BLaER1 (cell line): ENCODE data around the gene SC5D.

Experiments
- H3K27ac ChIP-seq: shearing (Covaris generic); formaldehyde crosslinking; 2 replicates; pipeline ENCODE4 v1.8.1; 2022
- H3K27me3 ChIP-seq: shearing (Covaris generic); formaldehyde crosslinking; 2 replicates; pipeline ENCODE4 v1.8.1; 2022
- H3K36me3 ChIP-seq: shearing (Covaris generic); formaldehyde crosslinking; 2 replicates; pipeline ENCODE4 v1.8.1; 2022
- H3K4me1 ChIP-seq: shearing (Covaris generic); formaldehyde crosslinking; 2 replicates; pipeline ENCODE4 v1.8.1; 2022
- H3K4me2 ChIP-seq: shearing (Covaris generic); formaldehyde crosslinking; 2 replicates; pipeline ENCODE4 v1.8.1; 2022
- H3K4me3 ChIP-seq: shearing (Covaris generic); formaldehyde crosslinking; 2 replicates; pipeline ENCODE4 v1.8.1; 2022
- H3K9ac ChIP-seq: shearing (Covaris generic); formaldehyde crosslinking; 2 replicates; pipeline ENCODE4 v1.8.1; 2022
- H3K9me3 ChIP-seq: shearing (Covaris generic); formaldehyde crosslinking; 2 replicates; pipeline ENCODE4 v1.8.1; 2022
- H4K20me1 ChIP-seq: shearing (Covaris generic); formaldehyde crosslinking; 2 replicates; pipeline ENCODE4 v1.8.1; 2022
- Cebpa-rat ChIP-seq: shearing (Covaris generic); IDR thresholded peaks from 2 replicates; pipeline ENCODE4 v1.8.1; 2022

Gene SC5D

DNA sequence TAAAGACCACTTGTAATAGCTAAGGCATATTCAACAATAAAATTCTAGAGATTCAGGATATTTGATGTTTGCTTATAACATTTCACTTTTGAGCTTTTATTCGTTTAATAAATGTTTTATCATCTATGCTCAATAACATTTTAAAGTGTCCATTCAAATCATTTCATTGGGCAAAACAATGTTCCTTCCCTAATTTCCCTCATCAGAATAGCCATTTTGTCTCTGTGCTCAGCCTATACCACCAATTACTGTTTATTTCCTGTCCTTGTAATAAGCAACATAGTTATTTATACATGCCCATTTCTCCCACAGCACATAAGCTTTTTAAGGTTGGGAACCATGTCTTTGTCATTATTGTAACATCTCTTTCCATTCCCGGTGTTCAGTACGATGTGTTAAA, 1.3 kb upstream of the SC5D start:
- peaks cover 30% of the 10 kb centered on the region for H4K20me1 ChIP-seq
- H3K4me3 ChIP-seq, result no peak overlapping the region
- no peaks in the 10 kb centered on the region for H3K27me3 ChIP-seq
- no peak overlapping the region for H3K9ac ChIP-seq
- H3K36me3 ChIP-seq, result peaks cover 9% of the 10 kb centered on the region; the same call in 1 of the 2 replicates
- H3K4me2 ChIP-seq, result no peak overlapping the region
- no peak for TF ChIP-seq Cebpa-rat
- H3K27ac ChIP-seq, result no peak overlapping the region
- H3K9me3 ChIP-seq, result no peaks in the 10 kb centered on the region
- peaks cover 22% of the 10 kb centered on the region for H3K4me1 ChIP-seq

- Histone ChIP-seq H3K4me2 (peak overlapping the region; percentile 94), H4K20me1 (peaks cover 37% of the 10 kb centered on the region), H3K4me3 (peak overlapping the region; percentile 78), H3K9ac (peak overlapping the region; percentile 85), H3K27me3 (no peaks in the 10 kb centered on the region), H3K36me3 (peaks cover 11% of the 10 kb centered on the region; the same call in 1 of the 2 replicates), H3K4me1 (peaks cover 22% of the 10 kb centered on the region), H3K9me3 (no peaks in the 10 kb centered on the region), H3K27ac (peak overlapping the region; percentile 79)
- TF ChIP-seq Cebpa-rat, result no peak
Measured at GRCh38 chr11:121291896-121292494, 576 bp upstream of the SC5D start.

DNA sequence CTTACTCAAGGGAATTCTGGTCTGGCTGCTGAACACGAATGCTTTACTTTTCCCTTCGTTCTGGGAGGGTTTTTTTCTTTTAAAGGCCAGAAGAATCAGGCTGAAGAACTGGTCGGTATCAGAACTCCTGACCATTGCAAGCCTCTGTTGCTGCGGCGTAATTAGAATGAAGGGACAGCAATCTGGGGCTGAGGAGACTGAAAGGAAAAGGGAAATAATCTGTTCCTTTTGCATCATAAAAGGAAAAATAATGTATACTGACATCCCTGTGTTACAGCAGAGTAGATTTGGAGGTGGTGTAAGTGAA, 670 bp downstream of the SC5D start:
- TF ChIP-seq Cebpa-rat, result no peak
- Histone ChIP-seq H4K20me1 (peaks cover 49% of the 10 kb centered on the region), H3K4me3 (peak overlapping the region; percentile 78), H3K27ac (peak overlapping the region; percentile 79), H3K9me3 (0 out of 2 replicates have a peak, but pooled peaks cover 2% of the 10 kb centered on the region), H3K4me1 (peaks cover 22% of the 10 kb centered on the region), H3K27me3 (no peaks in the 10 kb centered on the region), H3K4me2 (peak overlapping the region; percentile 94), H3K9ac (peak overlapping the region; percentile 85), H3K36me3 (peaks cover 23% of the 10 kb centered on the region)

DNA sequence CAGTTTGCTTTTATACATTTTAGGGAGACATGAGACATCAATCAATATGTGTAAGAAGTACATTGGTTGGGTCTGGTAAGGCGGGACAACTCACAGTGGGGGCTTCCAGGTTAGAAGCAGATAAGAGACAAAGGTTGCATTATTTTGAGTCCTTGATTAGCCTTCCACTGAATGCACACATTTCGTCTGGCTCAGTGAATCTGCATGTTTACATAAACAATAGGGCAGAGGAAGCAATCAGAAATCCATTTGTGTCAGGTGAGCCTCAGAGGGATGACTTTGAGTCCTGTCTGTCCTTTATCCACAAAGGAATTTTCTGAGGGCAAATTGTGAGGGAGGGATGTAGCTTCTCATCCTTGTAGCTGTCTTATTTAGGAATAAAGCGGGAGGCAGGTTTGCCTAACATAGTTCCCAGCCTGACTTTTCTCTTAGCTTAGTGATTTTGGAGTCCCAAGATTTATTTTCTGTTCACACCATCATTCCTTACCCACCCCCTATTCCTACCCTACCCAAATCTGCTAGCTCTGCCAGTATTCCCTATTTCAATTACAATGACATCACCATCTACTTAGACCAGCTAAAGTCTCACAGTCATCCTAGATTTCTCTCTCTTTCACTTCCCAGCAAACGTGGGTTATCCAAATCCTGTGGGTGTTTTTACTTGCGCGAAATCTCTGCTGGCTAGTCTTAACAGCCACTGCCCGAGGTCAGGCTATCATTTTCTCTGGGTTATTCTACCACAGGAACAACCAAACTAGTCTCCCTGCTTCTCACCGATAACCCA, 2.9 kb downstream of the SC5D start:
- peaks cover 71% of the 10 kb centered on the region for H4K20me1 ChIP-seq
- H3K4me1 ChIP-seq, result peaks cover 22% of the 10 kb centered on the region
- H3K9ac ChIP-seq, result no peak overlapping the region
- TF ChIP-seq Cebpa-rat, result no peak
- H3K36me3 ChIP-seq, result peaks cover 30% of the 10 kb centered on the region
- no peaks in the 10 kb centered on the region for H3K27me3 ChIP-seq
- H3K27ac ChIP-seq, result no peak overlapping the region
- H3K4me3 ChIP-seq, result no peak overlapping the region
- H3K4me2 ChIP-seq, result no peak overlapping the region
- 0 out of 2 replicates have a peak, but pooled peaks cover 2% of the 10 kb centered on the region for H3K9me3 ChIP-seq

- Histone ChIP-seq H3K27me3 (no peaks in the 10 kb centered on the region), H3K4me3 (no peak overlapping the region), H3K4me2 (no peak overlapping the region), H3K9me3 (0 out of 2 replicates have a peak, but pooled peaks cover 2% of the 10 kb centered on the region), H3K4me1 (peaks cover 17% of the 10 kb centered on the region), H4K20me1 (peaks cover 95% of the 10 kb centered on the region), H3K9ac (no peak overlapping the region), H3K27ac (no peak overlapping the region), H3K36me3 (peaks cover 36% of the 10 kb centered on the region)
- no peak for TF ChIP-seq Cebpa-rat
Measured at GRCh38 chr11:121297872-121298271, 5.3 kb downstream of the SC5D start.

- H3K9me3 ChIP-seq, result 0 out of 2 replicates have a peak, but pooled peaks cover 2% of the 10 kb centered on the region
- peaks cover 41% of the 10 kb centered on the region for H3K36me3 ChIP-seq
- H3K9ac ChIP-seq, result no peak overlapping the region
- H3K4me1 ChIP-seq, result peaks cover 11% of the 10 kb centered on the region
- H4K20me1 ChIP-seq, result peaks cover 95% of the 10 kb centered on the region
- TF ChIP-seq Cebpa-rat, result no peak
- H3K27me3 ChIP-seq, result no peaks in the 10 kb centered on the region
- no peak overlapping the region for H3K4me2 ChIP-seq
- H3K27ac ChIP-seq, result no peak overlapping the region
- no peak overlapping the region for H3K4me3 ChIP-seq
Measured at GRCh38 chr11:121298774-121299173, 6.2 kb downstream of the SC5D start.

DNA sequence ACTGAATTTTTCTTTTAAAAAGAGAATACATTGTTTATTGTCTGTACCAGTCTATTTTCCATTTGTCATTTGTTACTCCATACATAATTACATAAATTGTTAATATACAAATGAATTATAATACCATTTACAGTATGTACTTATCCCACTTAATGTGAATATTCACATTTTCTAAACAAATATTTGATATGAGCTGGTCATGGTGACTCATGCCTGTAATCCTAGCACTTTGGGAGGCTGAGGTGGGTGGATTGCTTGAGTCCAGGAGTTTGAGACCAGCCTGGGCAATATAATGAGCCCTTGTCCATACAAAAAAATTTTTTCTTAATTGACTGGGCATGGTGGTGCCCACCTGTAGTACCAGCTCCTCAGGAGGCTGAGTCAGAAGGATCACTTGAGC, 6.8 kb downstream of the SC5D start:
- Histone ChIP-seq H3K4me2 (no peak overlapping the region), H3K36me3 (peaks cover 48% of the 10 kb centered on the region), H3K27ac (no peak overlapping the region)

DNA sequence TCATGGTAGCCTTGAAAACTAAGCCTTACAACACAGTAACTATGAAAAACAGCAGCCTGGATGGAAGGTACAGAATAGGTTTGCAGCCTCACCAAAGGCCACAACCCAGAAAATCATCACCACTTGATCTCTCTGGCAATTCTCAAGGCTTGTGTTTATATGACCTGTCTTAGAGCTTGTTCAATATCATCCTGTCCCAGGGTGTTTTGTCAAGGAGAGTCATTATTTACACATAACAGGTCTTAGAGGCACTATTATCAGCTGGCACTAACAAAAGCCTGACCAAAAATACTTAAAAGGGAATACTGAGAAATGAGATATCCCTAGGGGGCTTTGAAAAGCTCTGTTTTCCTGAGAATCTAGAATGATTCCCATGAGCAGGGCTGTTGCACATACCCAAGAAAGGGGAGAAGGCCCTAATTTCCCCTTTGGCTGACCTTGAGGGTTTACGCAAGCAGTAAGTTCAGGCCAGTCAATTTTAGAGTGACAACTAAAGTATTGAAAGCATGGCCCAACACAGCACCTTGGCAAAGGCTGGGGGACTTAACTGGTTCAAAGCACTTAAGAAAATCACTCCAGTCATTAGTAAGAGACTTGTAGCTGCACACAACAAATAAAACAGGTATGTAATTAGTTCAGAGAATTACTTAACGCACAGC, 7.9 kb downstream of the SC5D start:
- no peak for TF ChIP-seq Cebpa-rat
- Histone ChIP-seq H3K4me1 (no peaks in the 10 kb centered on the region), H3K9me3 (0 out of 2 replicates have a peak, but pooled peaks cover 2% of the 10 kb centered on the region), H3K4me3 (no peak overlapping the region), H3K27ac (no peak overlapping the region), H3K27me3 (no peaks in the 10 kb centered on the region), H4K20me1 (peaks cover 80% of the 10 kb centered on the region), H3K4me2 (no peak overlapping the region), H3K9ac (no peak overlapping the region), H3K36me3 (peaks cover 58% of the 10 kb centered on the region)

More for the DNA sequence above, 6.8 kb downstream of the SC5D start:
- no peaks in the 10 kb centered on the region for H3K27me3 ChIP-seq
- peaks cover 89% of the 10 kb centered on the region for H4K20me1 ChIP-seq
- no peak for TF ChIP-seq Cebpa-rat
- H3K4me3 ChIP-seq, result no peak overlapping the region
- peaks cover 5% of the 10 kb centered on the region; the same call in 1 of the 2 replicates for H3K4me1 ChIP-seq
- no peak overlapping the region for H3K9ac ChIP-seq
- H3K9me3 ChIP-seq, result 0 out of 2 replicates have a peak, but pooled peaks cover 2% of the 10 kb centered on the region

DNA sequence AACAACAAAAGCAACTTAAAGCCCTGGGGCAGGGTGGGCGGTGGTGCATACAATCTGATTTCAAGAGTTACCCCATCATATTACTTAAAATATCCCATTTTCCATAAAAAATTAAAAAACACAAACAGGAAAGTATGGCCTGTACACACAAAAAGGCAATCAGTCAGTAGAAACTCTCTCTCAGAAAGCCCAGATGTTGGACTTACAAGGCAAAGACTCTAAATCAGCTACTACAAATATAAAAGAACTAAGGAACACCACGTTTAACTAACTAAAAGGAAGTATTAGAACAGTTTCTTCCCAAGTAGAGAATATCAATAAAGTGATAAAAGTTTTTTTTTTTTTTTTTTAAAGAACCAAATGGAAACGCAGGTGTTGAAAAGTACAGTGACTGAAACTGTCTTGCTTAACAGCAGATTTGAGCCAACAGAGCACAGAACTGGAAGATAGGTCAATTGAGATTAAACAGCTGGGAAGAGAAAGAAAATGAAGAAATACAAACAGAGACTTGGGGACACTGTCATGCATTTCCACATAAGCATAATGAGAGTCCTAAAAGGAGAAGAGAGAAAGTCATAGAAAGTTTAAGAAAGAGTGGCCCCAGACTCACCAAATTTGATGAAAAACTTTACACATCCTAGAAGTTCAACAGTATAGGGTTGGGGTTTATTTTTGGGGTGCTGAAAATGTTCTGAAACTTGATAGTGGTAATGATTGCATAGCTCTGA, 8.6 kb downstream of the SC5D start:
- TF ChIP-seq Cebpa-rat, result no peak
- Histone ChIP-seq H3K27ac (no peak overlapping the region), H4K20me1 (peaks cover 73% of the 10 kb centered on the region), H3K9me3 (0 out of 2 replicates have a peak, but pooled peaks cover 2% of the 10 kb centered on the region), H3K4me2 (no peak overlapping the region), H3K9ac (no peak overlapping the region), H3K4me3 (no peak overlapping the region), H3K36me3 (peaks cover 58% of the 10 kb centered on the region), H3K27me3 (no peaks in the 10 kb centered on the region), H3K4me1 (no peaks in the 10 kb centered on the region)
